ENCODE measurements around the gene PGM2. TPM values are rescaled to one million over a fixed set of nuclear protein-coding genes. Genes with fewer than 3 reads are reported as not detected.

Gene PGM2
- total and polyA plus RNA-seq, 10 of the 15 experiments (the other 5 are each of a cell fraction or from before 2014, with no cell fraction given) = 11.9 to 41.7 (median 37.1) TPM

DNA sequence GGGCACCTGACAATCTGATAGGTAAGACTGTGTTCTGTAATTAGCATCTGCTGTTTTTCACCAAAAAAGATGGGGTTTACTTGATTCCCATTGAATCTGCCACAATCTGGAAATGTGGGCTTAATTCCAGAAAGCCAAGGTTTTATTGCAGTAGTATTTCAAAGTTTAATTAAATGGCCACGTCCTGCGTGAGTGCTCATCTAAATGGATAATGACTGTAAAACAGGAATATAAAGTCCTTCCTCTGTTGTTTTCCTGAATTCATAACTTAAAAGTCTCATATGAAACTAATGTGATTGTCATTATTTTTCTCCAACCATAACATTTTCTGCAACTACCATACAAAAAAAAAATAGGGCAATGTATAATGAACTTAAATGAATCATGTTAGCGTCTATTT lies 2.4 kb downstream of the PGM2 start:
- Histone ChIP-seq H3K4me3 (no peak overlapping the region), H3K4me2 (ENCODE audit: control insufficient read depth, insufficient read depth) (peak overlapping the region; percentile 64), H3K9me3 (replicated peaks; ENCODE audit: control insufficient read depth, insufficient read depth, low read length) (no peaks in the 10 kb centered on the region), H3K9ac (ENCODE audit: control insufficient read depth, insufficient read depth, low read length) (no peak overlapping the region), H3K36me3 (ENCODE audit: control insufficient read depth in 2 of 2, insufficient read depth in 2 of 2, low read length in 1 of 2) (0 out of 4 replicates have a peak, but pooled peaks cover 0 to 3% of the 10 kb centered on the region in 2 experiments), H4K20me1 (ENCODE audit: control insufficient read depth, insufficient read depth) (no peaks in the 10 kb centered on the region), H3K27me3 (replicated peaks in 1 of 2; ENCODE audit: control insufficient read depth in 2 of 2, insufficient read depth in 2 of 2, low read length in 1 of 2) (no peaks in the 10 kb centered on the region), H2AFZ (ENCODE audit: control insufficient read depth, low read depth, low read length) (no peak overlapping the region), H3K79me2 (ENCODE audit: control insufficient read depth, insufficient read depth, low read length) (peaks cover 12% of the 10 kb centered on the region), H3K4me1 (ENCODE audit: control insufficient read depth, insufficient read depth, low read length) (0 out of 2 replicates have a peak, but pooled peaks cover 5% of the 10 kb centered on the region), H3K27ac (ENCODE audit: control insufficient read depth, insufficient read depth) (no peak overlapping the region)
- no TSS peak for BruUV-seq (replicated peaks)
- SMC1A ChIA-PET (ENCODE audit: uncharacterized antibody, unreplicated experiment) = no interaction called here
- in situ Hi-C loops (cut with MboI) (no loop called here), intact Hi-C loops (cut with micrococcal nuclease; ENCODE audit: unreplicated experiment) (loop anchor here (5.0 kb wide), 1 partner anchor 148 kb away; no protein-coding TSS in a partner anchor)
- no peak for TF ChIP-seq IRF3 (IDR thresholded peaks at IDR 0.05)
- no peak for TF ChIP-seq SPI1 (IDR thresholded peaks at IDR 0.05; ENCODE audit: borderline replicate concordance, insufficient read depth, low read depth, low read length)
- TF ChIP-seq CTCF (IDR thresholded peaks at IDR 0.05 in 2 of 3, conservative IDR thresholded peaks at IDR 0.05 in 1 of 3; ENCODE audit: control insufficient read depth in 2 of 3, extremely low read depth in 1 of 3, insufficient read depth in 1 of 3, low read depth in 3 of 3, low read length in 3 of 3) = no peak
- no peak for TF ChIP-seq E4F1 (IDR thresholded peaks at IDR 0.05; ENCODE audit: borderline replicate concordance, partially characterized antibody)
- DNase-seq (ENCODE audit: low read depth, low spot score) = no peak
- 94% methylated on average over 3 of the region's 3 CpGs for WGBS (ENCODE audit: insufficient coverage, insufficient replicate concordance, low lambda C conversion rate, missing lambda C conversion rate)
- RAD21 ChIA-PET (ENCODE audit: unreplicated experiment) = no interaction called here
- CTCF ChIA-PET = no interaction called here
- ATAC-seq = no peak
- no peak for FAIRE-seq
- POLR2A ChIA-PET = no interaction called here
